HG03354 (cell line): Measurements from ENCODE around the gene KDM1A.

ENCODE experiments used
- ATAC-seq: cut with Tn5 transposase; IDR thresholded peaks from one replicate; pipeline ENCODE4 v1.9.1; 2021; ENCODE audit warnings: mild to moderate bottlenecking; ENCODE audit not compliant: unreplicated experiment, poor library complexity, severe bottlenecking

KDM1A gene

DNA sequence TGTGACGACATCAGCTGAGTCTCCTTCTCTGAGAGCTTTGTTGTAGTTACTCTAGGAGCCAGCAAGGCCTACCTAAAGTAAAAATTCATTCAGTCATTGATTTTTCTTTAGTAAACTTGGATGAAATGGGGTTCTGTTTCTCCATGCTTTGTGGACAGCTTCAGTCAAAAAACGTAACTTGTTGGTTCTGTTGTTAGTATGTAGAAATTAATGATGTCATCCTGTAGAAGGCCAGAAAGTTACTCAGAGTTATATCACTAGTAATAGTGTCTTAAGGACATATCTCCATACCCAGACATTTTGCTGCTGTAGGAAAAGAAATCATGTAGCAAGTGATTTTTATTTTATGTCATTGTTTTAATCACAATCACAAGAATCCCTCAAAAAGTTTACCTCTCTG is 43.0 kb downstream of the KDM1A start:
- ATAC-seq, result no peak

DNA sequence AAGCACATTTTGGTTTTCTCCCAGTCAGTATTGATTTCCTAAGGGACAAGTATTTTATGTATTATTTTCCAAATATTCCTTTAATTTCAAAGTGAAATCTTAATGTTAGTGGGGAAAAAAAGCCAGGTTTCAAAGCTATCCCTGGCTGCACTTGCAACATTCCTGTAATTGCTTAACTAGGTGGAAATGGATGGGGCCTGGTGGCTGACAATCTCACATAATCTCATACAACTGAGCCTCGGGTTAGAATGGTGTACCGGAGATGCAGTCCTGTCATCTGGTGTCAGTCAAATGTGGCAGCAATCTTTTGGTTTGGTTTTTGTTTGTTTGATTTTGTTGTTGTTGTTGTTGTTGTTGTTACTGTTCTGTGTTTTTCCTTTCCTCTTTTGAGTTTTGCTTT is 46.1 kb downstream of the KDM1A start:
- no peak for ATAC-seq

DNA sequence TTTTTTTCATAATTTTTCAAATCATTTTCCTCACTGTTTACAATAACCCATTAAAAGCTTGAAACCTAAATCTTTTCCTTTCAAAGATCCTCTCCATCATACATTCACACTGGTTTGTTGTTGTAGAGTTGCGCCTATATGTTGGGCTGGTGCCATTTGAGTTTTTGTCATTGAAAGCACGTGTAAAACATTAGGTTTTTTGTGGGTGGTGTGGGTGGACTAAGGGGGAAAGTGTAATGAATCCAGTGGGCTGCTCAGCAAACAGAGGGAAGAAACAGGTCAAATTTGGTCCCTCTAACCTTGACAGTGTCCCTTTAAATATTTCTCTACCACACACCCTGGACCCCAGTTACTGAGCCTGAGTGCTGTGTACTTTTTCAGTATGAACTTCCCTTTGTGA is 46.8 kb downstream of the KDM1A start:
- no peak for ATAC-seq

DNA sequence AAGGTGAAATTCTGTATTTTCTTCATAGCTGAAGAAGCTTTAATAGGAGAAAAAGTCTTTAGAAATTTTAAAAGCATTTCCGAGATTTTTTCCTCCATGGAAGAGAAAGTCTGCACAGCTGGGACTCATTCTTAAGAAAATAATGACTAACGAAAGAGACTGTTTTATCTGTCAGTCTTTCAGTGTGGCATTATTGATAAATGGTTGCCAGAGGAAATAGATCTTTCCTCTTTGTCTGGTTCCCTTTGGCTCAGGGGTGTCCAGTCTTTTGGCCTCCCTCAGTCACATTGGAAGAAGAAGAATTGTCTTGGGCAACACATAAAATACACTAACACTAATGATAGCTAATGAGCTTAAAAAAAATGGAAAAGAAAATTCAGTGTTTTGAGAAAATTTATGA is 49.9 kb downstream of the KDM1A start:
- no peak for ATAC-seq

DNA sequence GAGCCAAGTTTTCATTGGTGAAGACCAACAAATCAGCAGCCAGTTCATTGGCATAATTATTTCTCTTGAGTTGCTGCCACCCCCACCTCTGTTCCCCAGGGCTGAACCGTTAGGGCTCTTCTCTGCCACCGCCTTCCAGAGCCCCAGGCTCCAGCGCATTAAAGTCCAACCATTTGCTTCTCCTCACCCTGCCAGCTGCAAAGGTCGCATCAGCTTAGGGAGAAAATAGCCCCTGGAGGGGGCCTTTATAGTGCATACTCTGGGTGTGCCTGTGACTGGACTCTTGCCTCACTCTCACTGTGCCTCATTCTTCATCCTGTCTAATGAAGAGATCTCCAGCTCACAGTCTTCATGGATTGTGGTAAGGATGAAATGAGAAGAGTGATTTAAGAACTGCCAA is 50.4 kb downstream of the KDM1A start:
- ATAC-seq, result no peak

DNA sequence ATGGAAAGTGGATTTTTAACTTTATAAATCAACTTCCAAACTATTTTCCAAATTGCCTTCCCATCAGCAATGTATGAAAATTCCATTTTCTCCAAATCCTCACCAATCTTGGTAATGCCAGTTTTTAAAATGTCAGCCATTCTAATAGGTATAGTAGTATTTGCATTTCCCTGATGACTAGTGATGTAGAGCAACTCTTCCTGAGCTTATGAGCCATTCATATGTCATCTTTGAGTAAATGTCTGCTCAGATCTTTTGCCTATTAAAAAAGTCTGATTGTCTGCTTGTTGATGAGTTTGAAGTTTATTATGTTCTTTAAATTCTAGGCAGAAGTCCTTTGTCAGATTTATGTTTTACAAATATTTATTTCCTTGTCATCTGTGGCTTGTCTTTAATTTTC is 54.7 kb downstream of the KDM1A start:
- no peak for ATAC-seq

DNA sequence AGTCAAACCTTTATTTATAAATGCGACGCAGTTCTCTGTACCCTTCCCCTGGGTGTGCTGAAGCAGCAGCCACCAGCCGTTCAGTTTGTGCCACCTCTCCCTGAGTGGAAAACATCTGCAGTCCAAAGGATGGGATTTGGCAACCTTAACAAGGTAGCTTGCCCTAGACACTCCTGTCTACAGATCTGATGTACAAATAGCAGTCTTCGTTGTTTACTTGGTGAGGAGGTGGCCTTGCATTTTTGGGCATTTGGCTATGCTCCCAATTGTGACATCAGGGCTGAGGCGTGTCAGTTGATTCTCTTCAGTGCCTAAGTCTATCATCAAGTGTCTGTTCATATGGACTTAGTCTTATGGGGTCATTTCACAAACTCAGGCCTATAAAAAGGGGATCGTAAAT is 59.8 kb downstream of the KDM1A start:
- no peak for ATAC-seq

DNA sequence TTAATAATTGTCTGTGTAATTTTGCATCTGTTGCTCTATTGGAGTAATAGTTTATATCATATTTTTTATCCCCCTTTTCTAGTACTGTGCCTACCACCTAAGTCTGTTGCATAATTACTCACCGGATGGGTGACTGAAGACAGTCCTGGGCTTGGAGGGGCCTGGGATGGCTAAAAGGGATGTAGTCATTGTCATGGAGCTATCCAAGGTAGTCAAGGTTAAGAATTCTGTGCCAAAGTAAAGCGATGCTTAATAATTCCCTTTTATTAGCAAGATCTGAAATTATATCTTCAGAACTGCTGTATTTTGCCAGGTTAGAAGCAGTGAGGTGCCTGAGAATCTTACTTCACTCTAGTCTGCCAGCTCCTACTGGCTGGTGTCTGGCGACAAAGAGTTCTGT is 61.6 kb downstream of the KDM1A start:
- ATAC-seq, result no peak

DNA sequence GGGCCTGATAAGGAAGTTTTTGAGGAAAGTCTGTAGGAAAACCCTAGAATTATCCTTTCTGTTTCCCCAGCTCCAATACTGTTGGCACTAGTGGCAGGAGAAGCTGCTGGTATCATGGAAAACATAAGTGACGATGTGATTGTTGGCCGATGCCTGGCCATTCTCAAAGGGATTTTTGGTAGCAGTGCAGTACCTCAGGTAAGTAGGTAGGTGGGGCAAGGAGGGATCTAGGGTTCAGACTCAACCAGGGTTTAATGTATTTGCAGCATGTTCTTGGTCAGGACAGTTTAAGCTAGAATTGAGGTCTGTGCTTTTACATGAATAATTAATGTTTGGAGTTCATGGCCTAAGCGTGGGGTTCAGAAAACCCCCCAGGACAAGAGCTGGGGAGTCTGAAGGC is 62.1 kb downstream of the KDM1A start:
- no peak for ATAC-seq

DNA sequence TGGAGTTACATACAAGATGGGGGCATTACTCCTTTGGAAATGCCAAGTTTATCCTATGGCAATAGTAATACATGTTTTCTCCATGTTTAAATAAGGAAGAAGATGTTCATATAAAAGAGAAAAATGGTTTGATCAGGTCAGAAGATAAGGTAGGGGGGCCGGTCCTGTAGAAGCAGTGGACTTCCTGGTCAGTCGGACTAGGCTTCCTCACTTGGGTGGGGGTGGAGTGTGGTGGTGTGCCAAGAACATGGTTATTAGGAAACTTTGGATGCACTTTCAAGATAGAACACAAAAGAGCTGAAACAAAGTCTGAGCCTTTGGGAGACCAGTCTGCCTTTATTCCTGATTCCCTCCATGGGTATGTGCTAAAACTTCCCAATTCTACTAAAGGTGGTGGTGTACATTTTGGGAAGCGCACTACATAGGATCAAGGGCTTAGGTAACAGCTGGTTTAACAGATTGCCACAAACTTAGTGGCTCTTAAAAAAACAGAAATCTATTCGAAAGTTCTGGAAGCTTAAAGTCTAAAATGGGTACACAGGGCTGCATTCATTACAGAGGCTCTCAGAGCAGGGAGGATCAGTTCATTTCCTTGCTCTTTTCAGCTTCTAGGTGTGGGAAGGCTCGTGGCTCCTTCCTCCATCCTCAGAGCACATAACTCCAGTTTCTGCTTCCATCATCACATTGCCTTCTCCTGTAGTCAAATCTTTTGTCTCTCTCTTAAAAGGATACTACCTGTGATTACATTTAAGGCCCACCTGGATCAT is 64.6 kb downstream of the KDM1A start:
- no peak for ATAC-seq

DNA sequence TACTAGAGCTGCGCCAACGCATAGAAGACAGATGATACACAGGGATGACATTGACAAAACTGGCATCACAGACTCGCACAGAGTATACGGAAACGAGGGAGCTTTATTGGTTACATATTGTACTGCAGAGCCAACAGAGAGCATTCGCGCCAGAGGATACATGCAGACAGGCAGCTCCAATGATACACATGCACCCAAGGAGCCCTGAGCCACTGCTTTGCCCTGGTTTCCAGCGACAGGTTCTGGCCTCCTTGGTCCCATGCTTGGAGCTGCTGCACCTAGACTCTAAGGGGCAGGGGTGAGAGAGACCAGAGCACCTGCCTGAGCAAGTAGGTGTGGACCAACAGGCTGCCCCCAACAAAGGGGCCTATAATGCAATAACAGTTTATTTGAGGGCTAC is 65.6 kb downstream of the KDM1A start:
- no peak for ATAC-seq

DNA sequence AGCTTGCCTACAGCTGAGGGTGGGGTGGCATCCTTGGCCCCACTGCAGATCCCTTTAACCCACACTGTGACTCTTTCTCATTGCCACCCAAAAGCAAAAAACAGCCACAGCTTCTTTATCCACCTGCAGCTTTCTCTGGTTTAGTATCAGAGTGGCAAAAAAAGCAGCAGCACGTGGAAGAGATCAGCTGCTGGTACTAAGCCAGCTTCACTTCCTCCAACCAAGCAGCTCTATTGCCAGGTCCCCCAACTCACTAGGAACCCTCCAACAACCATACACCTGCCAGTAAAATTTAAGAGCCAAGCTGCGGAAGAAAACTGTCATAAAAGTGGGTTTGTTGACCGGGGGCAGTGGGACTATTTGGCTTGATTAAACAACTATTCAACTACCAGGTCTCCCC is 66.4 kb downstream of the KDM1A start:
- no peak for ATAC-seq

DNA sequence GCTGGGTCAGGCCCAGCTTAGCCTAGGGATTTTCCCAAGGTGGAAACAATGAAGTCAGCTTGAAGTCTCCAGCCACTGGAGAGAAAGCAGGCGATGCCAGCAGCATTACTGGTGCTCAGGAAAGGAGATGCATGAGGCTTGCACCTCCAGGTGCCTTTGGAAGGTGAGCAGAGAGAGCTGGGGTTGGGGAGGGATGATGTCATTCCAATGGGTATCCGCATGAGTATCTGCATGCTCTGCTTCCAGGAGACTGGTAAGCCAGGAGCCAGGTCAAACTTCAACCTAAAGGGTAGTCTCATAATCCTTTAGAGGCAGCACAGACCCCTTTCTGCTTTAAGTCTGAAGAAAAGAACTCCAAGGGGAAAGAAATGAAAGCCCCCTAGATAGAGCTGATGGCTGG is 68.8 kb downstream of the KDM1A start:
- no peak for ATAC-seq

DNA sequence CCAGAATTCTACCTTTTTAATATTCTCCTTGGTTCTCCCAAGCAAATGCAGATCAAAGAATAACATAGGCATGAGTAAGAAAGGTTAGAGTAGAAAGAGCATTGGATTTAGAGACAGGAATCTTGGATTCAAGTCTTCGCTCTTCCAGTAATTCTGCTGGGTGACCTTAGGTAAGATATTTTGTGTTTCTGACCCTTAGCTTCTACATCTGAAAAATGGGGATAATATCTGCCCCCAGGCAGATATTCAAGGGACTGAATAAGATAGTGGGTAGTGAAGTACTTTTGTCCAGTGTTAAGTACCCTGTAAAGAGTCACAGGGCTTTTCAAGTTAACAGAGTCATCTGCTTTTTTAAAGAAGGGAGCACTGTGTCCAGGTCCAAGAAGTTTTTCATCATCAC is 70.8 kb downstream of the KDM1A start:
- no peak for ATAC-seq

DNA sequence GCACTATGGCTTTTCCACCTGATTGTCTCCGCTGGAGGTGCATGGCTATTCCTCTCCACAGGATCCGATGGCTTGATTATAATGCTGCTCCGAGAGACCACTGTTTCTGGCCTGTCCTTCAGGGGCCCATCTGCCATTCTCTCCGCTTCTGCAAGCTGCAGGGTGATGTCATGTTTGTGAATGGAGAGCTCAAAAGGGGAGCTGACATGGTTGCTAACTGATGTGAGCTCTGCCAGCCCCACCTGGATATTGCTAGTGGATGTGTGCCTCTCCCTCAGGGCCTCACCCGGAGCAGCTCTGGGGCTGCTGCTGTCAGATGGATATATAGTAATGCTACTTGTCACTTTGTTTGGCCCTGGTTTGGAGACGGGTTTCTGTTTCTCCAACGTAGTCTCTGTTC is 72.3 kb downstream of the KDM1A start:
- no peak for ATAC-seq

DNA sequence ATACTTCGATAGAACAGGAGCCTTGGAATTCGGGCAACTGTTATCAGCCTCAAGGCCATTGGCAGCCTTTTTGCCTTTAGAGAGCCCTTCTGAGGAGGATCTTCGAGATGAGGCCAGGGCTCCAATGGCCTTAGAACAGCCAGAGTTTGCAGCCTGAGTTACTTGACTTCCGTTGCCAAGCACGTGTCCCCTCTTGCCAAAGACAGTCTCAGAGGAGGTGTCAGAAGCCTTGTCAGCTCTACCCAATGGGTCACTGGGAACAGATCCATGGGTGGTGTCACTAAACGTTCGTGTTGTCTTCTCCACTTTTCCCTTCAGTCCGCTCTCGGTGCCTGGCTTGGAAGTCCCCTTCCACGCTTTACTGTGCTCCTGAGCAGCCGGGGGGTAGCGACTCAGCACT is 73.2 kb downstream of the KDM1A start:
- ATAC-seq, result no peak

DNA sequence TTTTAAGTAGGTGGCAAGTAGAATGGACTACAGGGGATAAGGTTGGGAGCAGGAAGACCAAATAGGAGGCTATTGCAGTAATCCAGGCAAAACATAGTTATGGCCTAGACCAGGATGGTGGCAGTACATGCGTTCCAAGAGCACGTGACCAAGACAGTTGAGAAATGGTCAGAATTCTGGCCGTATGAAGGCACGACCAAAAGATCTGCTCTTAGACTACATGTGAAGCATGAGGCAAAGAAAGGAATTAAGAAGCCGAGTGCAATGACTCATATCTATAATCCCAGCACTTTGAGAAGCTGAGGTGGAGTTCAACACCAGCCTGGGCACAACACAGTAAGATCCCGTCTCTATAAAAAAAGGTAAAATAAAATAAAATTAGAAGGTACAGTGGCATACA is 78.0 kb downstream of the KDM1A start:
- ATAC-seq, result no peak

DNA sequence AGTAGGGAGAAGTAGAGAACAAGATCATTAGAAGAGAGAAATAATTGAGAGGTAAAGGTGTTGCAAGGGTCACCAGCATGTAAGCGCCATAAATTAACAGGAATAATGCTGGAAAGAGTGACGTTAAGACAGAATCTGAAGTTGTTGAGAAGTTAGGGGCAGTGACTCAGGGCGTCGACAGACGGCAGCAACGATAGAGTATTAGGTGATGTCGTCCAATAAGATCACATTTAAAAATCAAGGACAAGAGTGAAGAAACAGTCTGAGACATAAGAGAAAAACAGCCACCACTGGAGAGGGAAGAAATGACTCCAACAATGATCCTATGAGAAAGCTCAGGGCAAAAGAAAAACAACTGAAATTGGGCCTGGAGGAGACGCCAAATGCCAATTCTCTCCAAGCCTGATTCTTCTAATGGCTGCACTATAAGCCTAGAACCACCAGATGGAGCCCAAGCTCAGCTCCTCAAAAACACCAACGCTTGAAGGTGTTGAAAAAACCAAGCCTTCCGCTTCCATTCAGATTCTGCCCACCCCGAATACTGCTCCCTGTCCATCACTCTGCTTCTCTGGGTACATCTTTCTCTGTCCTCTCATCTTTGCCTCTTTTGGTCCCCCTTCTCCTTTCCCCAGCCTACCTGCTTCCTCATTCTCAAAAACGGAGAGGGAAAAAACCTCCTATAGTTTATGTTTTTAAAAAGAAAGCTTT is 79.3 kb downstream of the KDM1A start:
- no peak for ATAC-seq

DNA sequence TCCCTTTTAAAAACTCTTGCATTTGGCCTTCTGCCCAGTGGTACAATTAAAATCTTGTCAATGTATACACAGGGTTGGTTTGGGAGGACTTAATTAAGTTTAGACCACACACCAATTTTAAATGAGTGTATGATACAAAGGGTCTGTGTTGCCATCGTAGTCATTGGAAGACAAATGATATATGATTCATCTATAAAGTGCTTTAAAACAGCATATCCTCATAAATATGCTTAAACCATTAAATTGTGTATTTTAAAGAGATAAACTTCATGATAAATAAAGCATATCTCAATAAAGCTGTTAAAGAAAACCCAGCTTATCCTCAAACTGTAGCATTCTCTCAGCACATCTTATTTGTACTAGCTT is 79.9 kb downstream of the KDM1A start:
- no peak for ATAC-seq

DNA sequence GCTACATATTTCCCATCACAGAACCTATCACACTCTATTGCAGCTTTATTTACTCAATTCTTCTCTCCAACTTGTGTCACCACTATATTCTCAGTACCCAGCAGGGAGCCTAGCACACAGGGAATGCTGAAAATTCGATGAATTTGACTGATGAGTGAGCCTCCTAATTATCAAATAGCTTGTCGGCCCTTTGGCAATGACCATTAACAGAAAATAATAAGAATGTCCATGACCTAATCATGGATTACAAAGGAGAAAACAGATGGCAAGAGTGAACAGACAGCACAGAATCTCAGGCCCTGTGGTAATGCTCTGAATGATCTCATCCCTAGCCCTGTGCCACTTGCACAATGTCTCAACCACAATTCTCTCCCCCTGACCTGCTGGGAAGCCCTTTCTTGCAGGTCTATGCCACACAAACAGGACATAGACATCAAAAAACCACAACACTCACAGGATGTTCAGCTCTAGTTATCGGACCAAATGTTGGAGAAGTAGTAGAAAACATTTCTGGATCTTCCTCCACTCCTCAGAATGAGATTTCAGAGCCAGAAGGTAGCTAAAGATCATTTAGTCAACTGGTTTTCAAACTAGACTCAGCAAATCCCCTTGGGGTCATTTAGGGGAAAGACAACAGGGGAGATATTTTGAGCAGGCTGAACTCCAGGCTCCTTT is 80.9 kb downstream of the KDM1A start:
- no peak for ATAC-seq
